Caco-2 (cell line): ENCODE measurements around the gene DGKI. TPM values are rescaled to one million over a fixed set of nuclear protein-coding genes. Genes with fewer than 3 reads are reported as not detected.

Source experiments
- BruUV-seq: library from RNA; stranded (reverse); fragments of 400-500 nt; replicated peaks from 2 replicates; lab custom pipeline; 2021; lab: Mats Ljungman, UMichigan
- CTCF ChIA-PET: fragments of 300-600 bp; sonication (Branson Sonifier 250); formaldehyde crosslinking; loops from one replicate; lab custom pipeline; 2022; ENCODE audit warnings: antibody characterized with exemption; lab: Charles Lee
- POLR2A ChIA-PET: fragments of 300-600 bp; sonication (Branson Sonifier 250); formaldehyde crosslinking; loops from one replicate; lab custom pipeline; 2022; ENCODE audit warnings: antibody characterized with exemption; lab: Charles Lee
- DNase-seq, 2 experiments: peaks; one replicate each; pipeline versions ENCODE4 v3.0.0 to v3.0.0-alpha.2; 2020 to 2022
- H3K27me3 ChIP-seq: replicated peaks from 2 replicates; pipeline ENCODE4 v1.6.0; 2011; ENCODE audit warnings: low read length; ENCODE audit not compliant: control insufficient read depth, insufficient read depth
- H3K36me3 ChIP-seq: 2 replicates; pipeline ENCODE4 v1.5.1; 2011; ENCODE audit warnings: low read length; ENCODE audit not compliant: control insufficient read depth, insufficient read depth
- H3K4me1 ChIP-seq: fragments of 250-450 bp; sonication (Bioruptor Pico); 2 replicates; pipeline ENCODE4 v1.5.1; 2020; ENCODE audit warnings: mild to moderate bottlenecking
- H3K4me3 ChIP-seq: 2 replicates; pipeline ENCODE4 v1.5.1; 2011; ENCODE audit warnings: low read depth, mild to moderate bottlenecking, control low read depth, low read length
- H3K9me3 ChIP-seq: fragments of 250-450 bp; sonication (Bioruptor Pico); 2 replicates; pipeline ENCODE4 v1.5.1; 2020; ENCODE audit warnings: mild to moderate bottlenecking, moderate library complexity
- H3K27ac Mint-ChIP-seq: one replicate; pipeline ENCODE4 v1.8.0; 2022; ENCODE audit warnings: mixed read lengths; ENCODE audit not compliant: unreplicated experiment
- H3K27me3 Mint-ChIP-seq: one replicate; pipeline ENCODE4 v1.8.0; 2022; ENCODE audit warnings: mixed read lengths; ENCODE audit not compliant: insufficient read depth, unreplicated experiment
- H3K36me3 Mint-ChIP-seq: one replicate; pipeline ENCODE4 v1.8.0; 2022; ENCODE audit warnings: mild to moderate bottlenecking, mixed read lengths; ENCODE audit not compliant: insufficient read depth, unreplicated experiment
- H3K4me1 Mint-ChIP-seq: one replicate; pipeline ENCODE4 v1.8.0; 2022; ENCODE audit warnings: low read depth, mixed read lengths; ENCODE audit not compliant: unreplicated experiment
- H3K4me3 Mint-ChIP-seq: one replicate; pipeline ENCODE4 v1.8.0; 2022; ENCODE audit warnings: mild to moderate bottlenecking, moderate library complexity, mixed read lengths; ENCODE audit not compliant: unreplicated experiment
- H3K9me3 Mint-ChIP-seq: one replicate; pipeline ENCODE4 v1.8.0; 2022; ENCODE audit warnings: mixed read lengths; ENCODE audit not compliant: unreplicated experiment
- intact Hi-C: fragments of 100-400 bp; cut with micrococcal nuclease; formaldehyde crosslinking; loops from one replicate; pipeline ENCODE4 v1.10.0; 2022; ENCODE audit not compliant: unreplicated experiment
- total RNA-seq: library from RNA; stranded (reverse); gene quantifications from 2 replicates; pipeline ENCODE4 v1.2.3, GENCODE V29; 2022
- TF ChIP-seq, protein P1 (sequence below), 2 experiments: fragments of 200-600 bp in 1 of 2; IDR thresholded peaks; 1 replicate in 1 of 2; 2 replicates in 1 of 2; pipeline versions ENCODE4 v1.5.1 to v1.8.0; 2011 to 2022; ENCODE audit warnings: antibody characterized with exemption in 1 of 2, control low read depth in 1 of 2, inconsistent platforms in 1 of 2, low read depth in 1 of 2, low read length in 1 of 2, mild to moderate bottlenecking in 1 of 2, moderate library complexity in 1 of 2; ENCODE audit not compliant: insufficient read depth in 1 of 2, severe bottlenecking in 1 of 2, unreplicated experiment in 1 of 2

DGKI gene
- total RNA-seq, 1 experiment from 2014 or later: 0.84 TPM

- H3K36me3 Mint-ChIP-seq: no peaks in the 10 kb centered on the region
- no peaks in the 10 kb centered on the region for H3K27me3 Mint-ChIP-seq
- TF ChIP-seq, protein P1, sequence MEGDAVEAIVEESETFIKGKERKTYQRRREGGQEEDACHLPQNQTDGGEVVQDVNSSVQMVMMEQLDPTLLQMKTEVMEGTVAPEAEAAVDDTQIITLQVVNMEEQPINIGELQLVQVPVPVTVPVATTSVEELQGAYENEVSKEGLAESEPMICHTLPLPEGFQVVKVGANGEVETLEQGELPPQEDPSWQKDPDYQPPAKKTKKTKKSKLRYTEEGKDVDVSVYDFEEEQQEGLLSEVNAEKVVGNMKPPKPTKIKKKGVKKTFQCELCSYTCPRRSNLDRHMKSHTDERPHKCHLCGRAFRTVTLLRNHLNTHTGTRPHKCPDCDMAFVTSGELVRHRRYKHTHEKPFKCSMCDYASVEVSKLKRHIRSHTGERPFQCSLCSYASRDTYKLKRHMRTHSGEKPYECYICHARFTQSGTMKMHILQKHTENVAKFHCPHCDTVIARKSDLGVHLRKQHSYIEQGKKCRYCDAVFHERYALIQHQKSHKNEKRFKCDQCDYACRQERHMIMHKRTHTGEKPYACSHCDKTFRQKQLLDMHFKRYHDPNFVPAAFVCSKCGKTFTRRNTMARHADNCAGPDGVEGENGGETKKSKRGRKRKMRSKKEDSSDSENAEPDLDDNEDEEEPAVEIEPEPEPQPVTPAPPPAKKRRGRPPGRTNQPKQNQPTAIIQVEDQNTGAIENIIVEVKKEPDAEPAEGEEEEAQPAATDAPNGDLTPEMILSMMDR (IDR thresholded peaks at IDR 0.05; ENCODE audit: insufficient read depth in 1 of 2, low read depth in 1 of 2, low read length in 1 of 2, severe bottlenecking in 1 of 2, unreplicated experiment in 1 of 2): no peak
- Histone ChIP-seq H3K4me1 (no peaks in the 10 kb centered on the region), H3K36me3 (no peaks in the 10 kb centered on the region), H3K27me3 (no peaks in the 10 kb centered on the region), H3K9me3 (no peaks in the 10 kb centered on the region), H3K4me3 (no peak overlapping the region)
- H3K27ac Mint-ChIP-seq: no peak overlapping the region
- ChIA-PET POLR2A (no interaction called here), CTCF (no interaction called here)
- BruUV-seq: no TSS peak
- no peak for DNase-seq
- no peak overlapping the region for H3K4me3 Mint-ChIP-seq
- intact Hi-C loops: no loop called here
- H3K9me3 Mint-ChIP-seq: no peaks in the 10 kb centered on the region
- no peaks in the 10 kb centered on the region for H3K4me1 Mint-ChIP-seq
These were observed 1.9 kb downstream of the DGKI start for GRCh38 chr7:137844677-137845425.

DNA sequence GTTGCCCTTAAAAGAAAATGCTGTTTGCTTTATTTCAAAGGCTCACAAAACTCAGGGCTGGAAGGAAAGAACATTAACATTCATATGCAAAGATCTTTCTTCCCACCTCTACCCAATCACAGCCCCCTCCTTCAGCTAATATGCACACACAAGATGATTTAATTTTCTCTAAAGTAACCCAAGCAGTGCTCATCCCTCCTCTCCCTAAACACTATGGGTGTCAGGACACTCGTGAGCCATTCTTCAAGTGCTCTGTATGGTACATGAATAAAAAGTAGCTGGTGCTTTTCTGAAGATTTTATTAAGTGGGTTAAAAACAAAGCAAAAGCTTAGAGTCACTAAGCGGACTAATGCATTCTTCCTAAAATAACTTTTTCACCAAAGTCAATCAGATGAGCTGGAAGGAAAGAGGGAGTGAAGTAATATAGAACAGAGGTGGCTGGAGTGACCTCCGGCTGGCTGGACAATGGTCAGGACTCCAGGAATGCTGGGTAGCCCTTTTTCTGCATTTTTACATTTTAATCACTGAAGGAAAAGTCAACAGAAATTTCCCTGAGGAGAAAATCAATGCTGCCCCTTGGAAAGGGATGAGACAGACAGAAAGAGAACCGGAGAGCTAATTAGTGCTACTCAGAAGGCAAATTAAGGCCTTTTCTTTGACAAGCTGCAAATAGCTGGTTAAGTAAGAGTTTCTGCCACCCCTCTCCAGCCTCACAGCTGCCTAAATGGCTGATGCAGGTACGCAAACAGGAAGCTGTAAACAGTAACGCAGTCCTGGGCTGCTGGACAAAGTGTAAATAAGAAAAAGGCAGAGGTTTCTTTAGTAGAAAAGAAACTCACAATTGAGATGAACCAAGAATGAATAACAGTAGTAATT, 6.6 kb downstream of the DGKI start:
- Histone ChIP-seq H3K27me3 (no peaks in the 10 kb centered on the region), H3K4me1 (no peaks in the 10 kb centered on the region), H3K4me3 (no peak overlapping the region), H3K9me3 (no peaks in the 10 kb centered on the region; the same call in 1 of the 2 replicates), H3K36me3 (no peaks in the 10 kb centered on the region)
- Mint-ChIP-seq H3K27ac (no peak overlapping the region), H3K27me3 (no peaks in the 10 kb centered on the region), H3K36me3 (peaks cover 4% of the 10 kb centered on the region), H3K9me3 (peaks cover 1% of the 10 kb centered on the region), H3K4me3 (no peak overlapping the region), H3K4me1 (no peaks in the 10 kb centered on the region)
- CTCF ChIA-PET: no interaction called here
- TF ChIP-seq, protein P1 (IDR thresholded peaks at IDR 0.05; ENCODE audit: insufficient read depth in 1 of 2, low read depth in 1 of 2, low read length in 1 of 2, severe bottlenecking in 1 of 2, unreplicated experiment in 1 of 2): no peak
- no peak for DNase-seq
- intact Hi-C loops: no loop called here
- no TSS peak for BruUV-seq
- POLR2A ChIA-PET: no interaction called here

GRCh38 chr7:137838706-137839315, 8.0 kb downstream of the DGKI start:
- CTCF ChIA-PET: no interaction called here
- no peak overlapping the region for H3K27ac Mint-ChIP-seq

More at GRCh38 chr7:137838706-137839315, 8.0 kb downstream of the DGKI start:
- POLR2A ChIA-PET: no interaction called here
- no peak for DNase-seq
- peaks cover 2% of the 10 kb centered on the region; the same call in 1 of the 2 replicates for H3K9me3 ChIP-seq
- no peak overlapping the region for H3K4me3 Mint-ChIP-seq
- no peaks in the 10 kb centered on the region for H3K27me3 ChIP-seq
- TF ChIP-seq, protein P1 (IDR thresholded peaks at IDR 0.05; ENCODE audit: insufficient read depth in 1 of 2, low read depth in 1 of 2, low read length in 1 of 2, severe bottlenecking in 1 of 2, unreplicated experiment in 1 of 2): no peak
- peaks cover 4% of the 10 kb centered on the region for H3K36me3 Mint-ChIP-seq
- no peaks in the 10 kb centered on the region for H3K4me1 Mint-ChIP-seq
- H3K36me3 ChIP-seq: no peaks in the 10 kb centered on the region
- H3K4me1 ChIP-seq: no peaks in the 10 kb centered on the region
- no peak overlapping the region for H3K4me3 ChIP-seq
- intact Hi-C loops: no loop called here
- peaks cover 12% of the 10 kb centered on the region for H3K9me3 Mint-ChIP-seq
- BruUV-seq: no TSS peak
- H3K27me3 Mint-ChIP-seq: no peaks in the 10 kb centered on the region
